HG03103 (cell line): ENCODE data around the gene KIF19.
"Not testable (repeated sequence)": the region's sequence is repeated elsewhere in the genome, so short reads cannot be mapped to it uniquely, and the experiment has no call there.

ENCODE experiments used
- ATAC-seq: cut with Tn5 transposase; IDR thresholded peaks from one replicate; pipeline ENCODE4 v1.9.1; 2021; ENCODE audit warnings: low read depth; ENCODE audit not compliant: unreplicated experiment

The KIF19 gene

GRCh38 chr17:74325743-74326379, at the start of gene KIF19:
KIF19 (plus strand) TSS chr17:74326226; CDS start chr17:74326350, 124 bp downstream.
- no peak for ATAC-seq

- ATAC-seq, result no peak
These were observed 49.5 kb upstream of the KIF19 start for GRCh38 chr17:74276541-74277009.

GRCh38 chr17:74277935-74278334, 48.1 kb upstream of the KIF19 start:
- ATAC-seq, result no peak

GRCh38 chr17:74279617-74280016, 46.4 kb upstream of the KIF19 start:
- ATAC-seq, result not testable (repeated sequence)

GRCh38 chr17:74280093-74280513, 45.9 kb upstream of the KIF19 start:
- peak; percentile 78 for ATAC-seq

- ATAC-seq, result no peak
These were observed 44.2 kb upstream of the KIF19 start for GRCh38 chr17:74281799-74282198.

- ATAC-seq, result not testable (repeated sequence)
These were observed 43.8 kb upstream of the KIF19 start for GRCh38 chr17:74282274-74282586.

GRCh38 chr17:74282587-74283370, 43.2 kb upstream of the KIF19 start:
- ATAC-seq, result no peak

GRCh38 chr17:74283371-74283673, 42.7 kb upstream of the KIF19 start:
- no peak for ATAC-seq

- ATAC-seq, result no peak
These were observed 38.9 kb upstream of the KIF19 start for GRCh38 chr17:74287031-74287602.

GRCh38 chr17:74288785-74289184, 37.2 kb upstream of the KIF19 start:
- no peak for ATAC-seq

- ATAC-seq, result no peak
These were observed 36.3 kb upstream of the KIF19 start for GRCh38 chr17:74289688-74290087.

- no peak for ATAC-seq
These were observed 35.7 kb upstream of the KIF19 start for GRCh38 chr17:74290340-74290739.

- no peak for ATAC-seq
These were observed 33.5 kb upstream of the KIF19 start for GRCh38 chr17:74292495-74292894.

- no peak for ATAC-seq
These were observed 30.1 kb upstream of the KIF19 start for GRCh38 chr17:74295625-74296547.

GRCh38 chr17:74296548-74296936, 29.5 kb upstream of the KIF19 start:
- ATAC-seq, result no peak

GRCh38 chr17:74297941-74298340, 28.1 kb upstream of the KIF19 start:
- no peak for ATAC-seq

- ATAC-seq, result no peak
These were observed 27.2 kb upstream of the KIF19 start for GRCh38 chr17:74298778-74299177.

GRCh38 chr17:74299226-74300009, 26.6 kb upstream of the KIF19 start:
- no peak for ATAC-seq

- no peak for ATAC-seq
These were observed 22.7 kb upstream of the KIF19 start for GRCh38 chr17:74303305-74303704.
